H9 (cell line): ENCODE results near the gene BNIP5. TPM values are rescaled to one million over a fixed set of nuclear protein-coding genes. Genes with fewer than 3 reads are reported as not detected.

Source experiments
- DNase-seq: peaks from one replicate; pipeline ENCODE4 v3.0.0-alpha.2; 2017
- H2AFZ ChIP-seq: one replicate; pipeline ENCODE4 v1.6.1; 2013; ENCODE audit warnings: mild to moderate bottlenecking, low read length, control low read depth, moderate library complexity
- H2AK5ac ChIP-seq: 2 replicates; pipeline ENCODE4 v1.6.1; 2013; ENCODE audit warnings: low read length, control low read depth, mixed read lengths; ENCODE audit not compliant: insufficient read length
- H2BK120ac ChIP-seq: one replicate; pipeline ENCODE4 v1.6.1; 2013; ENCODE audit warnings: low read depth, mild to moderate bottlenecking, low read length, control low read depth, inconsistent platforms; ENCODE audit not compliant: poor library complexity, severe bottlenecking
- H2BK12ac ChIP-seq: 2 replicates; pipeline ENCODE4 v1.6.1; 2013; ENCODE audit warnings: low read length, control low read depth, mixed read lengths, low read depth; ENCODE audit not compliant: insufficient read length
- H2BK15ac ChIP-seq: 2 replicates; pipeline ENCODE4 v1.6.1; 2013; ENCODE audit warnings: low read depth, low read length, control low read depth
- H2BK20ac ChIP-seq: one replicate; pipeline ENCODE4 v1.6.1; 2013; ENCODE audit warnings: low read depth, mild to moderate bottlenecking, low read length, control low read depth, inconsistent platforms; ENCODE audit not compliant: poor library complexity, severe bottlenecking
- H2BK5ac ChIP-seq: 2 replicates; pipeline ENCODE4 v1.6.1; 2013; ENCODE audit warnings: low read length, control low read depth, mixed read lengths; ENCODE audit not compliant: insufficient read length
- H3K14ac ChIP-seq: 2 replicates; pipeline ENCODE4 v1.6.1; 2013; ENCODE audit warnings: low read length, control low read depth; ENCODE audit not compliant: insufficient read depth
- H3K18ac ChIP-seq: 2 replicates; pipeline ENCODE4 v1.6.1; 2013; ENCODE audit warnings: low read depth, mild to moderate bottlenecking, mixed read lengths, low read length, control low read depth; ENCODE audit not compliant: insufficient read length
- H3K23ac ChIP-seq: 2 replicates; pipeline ENCODE4 v1.6.1; 2013; ENCODE audit warnings: low read length, control low read depth, mixed read lengths, low read depth; ENCODE audit not compliant: insufficient read length
- H3K23me2 ChIP-seq: 2 replicates; pipeline ENCODE4 v1.6.1; 2013; ENCODE audit warnings: low read depth, mild to moderate bottlenecking, mixed read lengths, low read length, control low read depth; ENCODE audit not compliant: insufficient read length, poor library complexity, severe bottlenecking
- H3K27ac ChIP-seq: 2 replicates; pipeline ENCODE4 v1.5.1; 2013; ENCODE audit warnings: low read length, control low read depth, mixed read lengths, low read depth; ENCODE audit not compliant: insufficient read length
- H3K27me3 ChIP-seq: 2 replicates; pipeline ENCODE4 v1.6.1; 2013; ENCODE audit warnings: low read length, control low read depth, inconsistent platforms; ENCODE audit not compliant: insufficient read depth
- H3K4ac ChIP-seq: 2 replicates; pipeline ENCODE4 v1.6.1; 2013; ENCODE audit warnings: low read depth, mild to moderate bottlenecking, control low read depth, inconsistent platforms, low read length, moderate library complexity
- H3K4me1 ChIP-seq: 2 replicates; pipeline ENCODE4 v1.6.1; 2013; ENCODE audit warnings: low read length, control low read depth, inconsistent platforms; ENCODE audit not compliant: insufficient read depth
- H3K4me2 ChIP-seq: 2 replicates; pipeline ENCODE4 v1.6.1; 2013; ENCODE audit warnings: low read length, control low read depth, mixed read lengths; ENCODE audit not compliant: insufficient read length, insufficient read depth
- H3K56ac ChIP-seq: 2 replicates; pipeline ENCODE4 v1.6.1; 2013; ENCODE audit warnings: low read depth, mild to moderate bottlenecking, mixed read lengths, low read length, control low read depth; ENCODE audit not compliant: insufficient read length
- H3K79me1 ChIP-seq: 2 replicates; pipeline ENCODE4 v1.6.1; 2013; ENCODE audit warnings: low read depth, mild to moderate bottlenecking, moderate library complexity, low read length, control low read depth, inconsistent platforms; ENCODE audit not compliant: insufficient read depth, poor library complexity, severe bottlenecking
- H3K79me2 ChIP-seq: 2 replicates; pipeline ENCODE4 v1.6.1; 2013; ENCODE audit warnings: low read length, control low read depth, inconsistent platforms; ENCODE audit not compliant: insufficient read depth
- H3K9ac ChIP-seq: 2 replicates; pipeline ENCODE4 v1.6.1; 2013; ENCODE audit warnings: low read length, control low read depth, mixed read lengths; ENCODE audit not compliant: insufficient read length; ENCODE audit errors: extremely low read depth
- H3K9me3 ChIP-seq: one replicate; pipeline ENCODE4 v1.6.1; 2013; ENCODE audit warnings: low read depth, low read length, inconsistent platforms; ENCODE audit not compliant: control insufficient read depth
- H3T11ph ChIP-seq: one replicate; pipeline ENCODE4 v1.6.1; 2013; ENCODE audit warnings: mild to moderate bottlenecking, low read length, control low read depth, inconsistent platforms
- H4K20me1 ChIP-seq: one replicate; pipeline ENCODE4 v1.6.1; 2013; ENCODE audit not compliant: control insufficient read depth, insufficient read length, insufficient read depth
- H4K5ac ChIP-seq: 2 replicates; pipeline ENCODE4 v1.6.1; 2013; ENCODE audit warnings: low read depth, mild to moderate bottlenecking, mixed read lengths, low read length, control low read depth; ENCODE audit not compliant: insufficient read length
- H4K8ac ChIP-seq: replicated peaks from 2 replicates; pipeline ENCODE4 v1.6.1; 2013; ENCODE audit warnings: low read length, control low read depth, mixed read lengths, low read depth; ENCODE audit not compliant: insufficient read length
- H4K91ac ChIP-seq: 2 replicates; pipeline ENCODE4 v1.6.1; 2013; ENCODE audit warnings: low read depth, mild to moderate bottlenecking, moderate library complexity, mixed read lengths, low read length, control low read depth; ENCODE audit not compliant: insufficient read length
- H3K27ac Mint-ChIP-seq, 3 experiments: 2 replicates in 2 of 3; 3 replicates in 1 of 3; pipeline ENCODE4 v1.8.0; 2020 to 2021; ENCODE audit warnings: mixed read lengths in 3 of 3, mild to moderate bottlenecking in 1 of 3, moderate library complexity in 1 of 3
- H3K27me3 Mint-ChIP-seq: 2 replicates; pipeline ENCODE4 v1.8.0; 2021; ENCODE audit warnings: low read depth, mild to moderate bottlenecking, moderate library complexity, mixed read lengths
- H3K36me3 Mint-ChIP-seq, 3 experiments: 2 replicates in 2 of 3; 3 replicates in 1 of 3; pipeline ENCODE4 v1.8.0; 2020 to 2021; ENCODE audit warnings: low read depth in 3 of 3, mixed read lengths in 3 of 3; ENCODE audit not compliant: insufficient read depth in 1 of 3
- H3K4me1 Mint-ChIP-seq, 2 experiments: 2 replicates each; pipeline ENCODE4 v1.8.0; 2020; ENCODE audit warnings: mixed read lengths in 2 of 2
- H3K4me3 Mint-ChIP-seq, 2 experiments: 2 replicates in 1 of 2; 3 replicates in 1 of 2; pipeline ENCODE4 v1.8.0; 2020 to 2021; ENCODE audit warnings: mild to moderate bottlenecking in 2 of 2, mixed read lengths in 2 of 2, moderate library complexity in 1 of 2
- H3K9me3 Mint-ChIP-seq, 2 experiments: 2 replicates in 1 of 2; 3 replicates in 1 of 2; pipeline ENCODE4 v1.8.0; 2020; ENCODE audit warnings: mild to moderate bottlenecking in 2 of 2, mixed read lengths in 2 of 2, moderate library complexity in 1 of 2
- WGBS: extraction: QIAGEN DNeasy Blood & Tissue Kit; methylation state at CpG from one replicate; pipeline ENCODE4 v1.1.7; 2013; ENCODE audit warnings: missing lambda C conversion rate, low lambda C conversion rate, mixed read lengths; ENCODE audit not compliant: insufficient read length; ENCODE audit errors: extremely low coverage; 5-methylcytosine and 5-hydroxymethylcytosine counted together
- total RNA-seq: library from RNA; stranded (reverse); gene quantifications from 2 replicates; pipeline ENCODE4 v1.2.1, GENCODE V29; 2021
- TF ChIP-seq, protein P1 (sequence below): fragments of 200-600 bp; sonication (generic); conservative IDR thresholded peaks from 3 replicates; pipeline ENCODE4 v1.8.0; 2021; ENCODE audit warnings: antibody characterized with exemption, mild to moderate bottlenecking

The BNIP5 gene
- total RNA-seq, 1 experiment from 2014 or later, result not detected

DNA sequence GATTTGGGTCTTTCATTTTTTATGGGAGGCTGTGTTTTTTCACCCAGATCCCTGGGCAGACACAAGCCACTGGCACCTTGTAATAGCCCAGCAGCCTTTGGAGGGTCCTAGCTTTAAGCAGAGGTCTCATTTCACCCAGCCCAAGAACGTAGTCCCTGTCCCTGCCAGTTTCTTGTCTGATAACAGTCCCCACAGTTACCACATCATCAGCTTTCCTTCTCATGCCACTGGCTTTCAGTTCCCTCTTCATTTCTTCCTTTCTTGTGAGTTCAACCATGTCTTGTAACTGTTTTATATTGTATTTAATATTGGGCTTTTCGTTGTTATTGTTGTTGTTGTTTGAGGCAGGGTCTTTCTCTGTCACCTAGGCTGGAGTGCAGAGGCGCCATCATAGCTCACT is 56.2 kb downstream of the BNIP5 start:
- no peak overlapping the region for H4K8ac ChIP-seq
- TF ChIP-seq, protein P1, sequence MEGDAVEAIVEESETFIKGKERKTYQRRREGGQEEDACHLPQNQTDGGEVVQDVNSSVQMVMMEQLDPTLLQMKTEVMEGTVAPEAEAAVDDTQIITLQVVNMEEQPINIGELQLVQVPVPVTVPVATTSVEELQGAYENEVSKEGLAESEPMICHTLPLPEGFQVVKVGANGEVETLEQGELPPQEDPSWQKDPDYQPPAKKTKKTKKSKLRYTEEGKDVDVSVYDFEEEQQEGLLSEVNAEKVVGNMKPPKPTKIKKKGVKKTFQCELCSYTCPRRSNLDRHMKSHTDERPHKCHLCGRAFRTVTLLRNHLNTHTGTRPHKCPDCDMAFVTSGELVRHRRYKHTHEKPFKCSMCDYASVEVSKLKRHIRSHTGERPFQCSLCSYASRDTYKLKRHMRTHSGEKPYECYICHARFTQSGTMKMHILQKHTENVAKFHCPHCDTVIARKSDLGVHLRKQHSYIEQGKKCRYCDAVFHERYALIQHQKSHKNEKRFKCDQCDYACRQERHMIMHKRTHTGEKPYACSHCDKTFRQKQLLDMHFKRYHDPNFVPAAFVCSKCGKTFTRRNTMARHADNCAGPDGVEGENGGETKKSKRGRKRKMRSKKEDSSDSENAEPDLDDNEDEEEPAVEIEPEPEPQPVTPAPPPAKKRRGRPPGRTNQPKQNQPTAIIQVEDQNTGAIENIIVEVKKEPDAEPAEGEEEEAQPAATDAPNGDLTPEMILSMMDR, result no peak
- no peaks in the 10 kb centered on the region for H3K4me1 ChIP-seq
- no peaks in the 10 kb centered on the region; a peak in 1 of 5 replicates for H3K9me3 Mint-ChIP-seq
- no CpG with 5 or more reads among the region's 3 CpGs for WGBS
- no peak overlapping the region for H3K27ac ChIP-seq
- H3K27me3 ChIP-seq, result no peaks in the 10 kb centered on the region
- H2AK5ac ChIP-seq, result no peak overlapping the region
- DNase-seq, result no peak
- no peak overlapping the region for H2BK5ac ChIP-seq
- no peaks in the 10 kb centered on the region for H3K36me3 Mint-ChIP-seq
- H3K27me3 Mint-ChIP-seq, result peaks cover 32% of the 10 kb centered on the region
- no peak overlapping the region for H3K27ac Mint-ChIP-seq
- H3K9ac ChIP-seq, result no peak overlapping the region
- no peak overlapping the region for H2BK120ac ChIP-seq
- H3K9me3 ChIP-seq, result no peaks in the 10 kb centered on the region
- no peaks in the 10 kb centered on the region for H4K20me1 ChIP-seq
- H3K4me1 Mint-ChIP-seq, result no peaks in the 10 kb centered on the region; a peak in 1 of 4 replicates
- H3K4me2 ChIP-seq, result no peak overlapping the region
- H2BK20ac ChIP-seq, result no peak overlapping the region
- H3K14ac ChIP-seq, result no peak overlapping the region
- no peaks in the 10 kb centered on the region for H3K23me2 ChIP-seq
- no peaks in the 10 kb centered on the region for H3K79me2 ChIP-seq
- H3K18ac ChIP-seq, result no peak overlapping the region
- H3T11ph ChIP-seq, result no peak overlapping the region
- H2AFZ ChIP-seq, result no peak overlapping the region
- H3K4ac ChIP-seq, result no peak overlapping the region
- H3K56ac ChIP-seq, result no peak overlapping the region
- no peaks in the 10 kb centered on the region for H3K79me1 ChIP-seq
- H3K23ac ChIP-seq, result no peak overlapping the region
- no peak overlapping the region for H2BK12ac ChIP-seq
- no peak overlapping the region for H4K91ac ChIP-seq
- H2BK15ac ChIP-seq, result no peak overlapping the region
- H4K5ac ChIP-seq, result no peak overlapping the region
- no peak overlapping the region for H3K4me3 Mint-ChIP-seq
